Lower leg skin (tissue), 4 donors: ENCODE results near the gene NME8. TPM values are rescaled to one million over a fixed set of nuclear protein-coding genes. Genes with fewer than 3 reads are reported as not detected.

Source experiments
- DNase-seq, 2 donors: peaks; one replicate each; pipeline ENCODE4 v3.0.0-alpha.2; 2019; ENCODE audit warnings: low spot score in 2 of 2
- H3K4me3 ChIP-seq: fragments of 200-600 bp; sonication (generic); 2 replicates; pipeline ENCODE4 v1.5.1; 2017; ENCODE audit warnings: mild to moderate bottlenecking, low read depth; ENCODE audit not compliant: poor library complexity, severe bottlenecking
- CTCF ChIP-seq, 3 donors: fragments of 450-650 bp; IDR thresholded peaks; one replicate each; pipeline ENCODE4 v1.5.1; 2016; ENCODE audit warnings: antibody characterized with exemption in 3 of 3, mild to moderate bottlenecking in 3 of 3, moderate library complexity in 2 of 3
- POLR2A ChIP-seq, 2 donors: fragments of 450-650 bp; IDR thresholded peaks; one replicate each; pipeline ENCODE4 v1.6.1; 2016 to 2017; ENCODE audit warnings: antibody characterized with exemption in 2 of 2, mild to moderate bottlenecking in 1 of 2, moderate library complexity in 1 of 2
- WGBS, 2 donors: methylation state at CpG; one replicate each; pipeline ENCODE4 v1.1.5; 2018; 5-methylcytosine and 5-hydroxymethylcytosine counted together
- intact Hi-C: fragments of 100-400 bp; cut with DNase I; formaldehyde crosslinking; loops from one replicate; pipeline ENCODE4 v1.15.0; 2023; ENCODE audit warnings: low total_unique reads
- total RNA-seq, 4 donors: library from RNA; depleted of rRNA; stranded (reverse); fragments of >200 nt; gene quantifications; one replicate each; pipeline ENCODE4 v1.1.0, GENCODE V29; 2016

NME8 gene
- total RNA-seq, 4 donors from 2014 or later: 2.1 TPM; not detected in 3

GRCh38 chr7:37853468-37853867 is 5.1 kb downstream of the NME8 start:
- H3K4me3 ChIP-seq: no peak overlapping the region
- intact Hi-C loops: no loop called here
- DNase-seq: no peak
- TF ChIP-seq POLR2A (IDR thresholded peaks at IDR 0.05): no peak
- no peak for TF ChIP-seq CTCF (IDR thresholded peaks at IDR 0.05)
- WGBS, 2 donors: 25 to 51% methylated on average over 2 of the region's 2 CpGs

GRCh38 chr7:37882086-37882485 is 33.7 kb downstream of the NME8 start:
- intact Hi-C loops: no loop called here
- 82 to 84% methylated on average over 6 of the region's 6 CpGs for WGBS, 2 donors
- no peak for TF ChIP-seq CTCF (IDR thresholded peaks at IDR 0.05)
- TF ChIP-seq POLR2A (IDR thresholded peaks at IDR 0.05): no peak
- H3K4me3 ChIP-seq: no peak overlapping the region
- no peak for DNase-seq

- H3K4me3 ChIP-seq: no peak overlapping the region
- DNase-seq: no peak
- no peak for TF ChIP-seq POLR2A (IDR thresholded peaks at IDR 0.05)
- TF ChIP-seq CTCF (IDR thresholded peaks at IDR 0.05): no peak
- intact Hi-C loops: no loop called here
These were observed 45.0 kb downstream of the NME8 start for GRCh38 chr7:37893359-37893758.

- intact Hi-C loops: no loop called here
- TF ChIP-seq CTCF (IDR thresholded peaks at IDR 0.05): no peak
- TF ChIP-seq POLR2A (IDR thresholded peaks at IDR 0.05): no peak
- 88 to 90% methylated on average over 3 of the region's 3 CpGs for WGBS, 2 donors
These were observed 46.3 kb downstream of the NME8 start for GRCh38 chr7:37894671-37895070.

GRCh38 chr7:37899712-37900247 is 51.4 kb downstream of the NME8 start:
- TF ChIP-seq CTCF (IDR thresholded peaks at IDR 0.05) (no peak), POLR2A (IDR thresholded peaks at IDR 0.05) (no peak)
- H3K4me3 ChIP-seq: no peak overlapping the region
- intact Hi-C loops: no loop called here
- WGBS, 2 donors: 79 to 83% methylated on average over 3 of the region's 3 CpGs
- no peak for DNase-seq

More at GRCh38 chr7:37894671-37895070, 46.3 kb downstream of the NME8 start:
- no peak for DNase-seq
- no peak overlapping the region for H3K4me3 ChIP-seq

- WGBS, 2 donors: 17 to 21% methylated on average over 6 of the region's 6 CpGs
- intact Hi-C loops: no loop called here
- TF ChIP-seq POLR2A (IDR thresholded peaks at IDR 0.05): no peak
- TF ChIP-seq CTCF (IDR thresholded peaks at IDR 0.05): no peak
- H3K4me3 ChIP-seq: no peak overlapping the region
- no peak for DNase-seq
These were observed 52.9 kb downstream of the NME8 start for GRCh38 chr7:37901236-37901827.
